GM19023 (cell line): Measurements from ENCODE around the gene TBRG4.

Experiments used
- ATAC-seq: cut with Tn5 transposase; IDR thresholded peaks from one replicate; pipeline ENCODE4 v1.9.1; 2021; ENCODE audit warnings: mild to moderate bottlenecking, moderate library complexity; ENCODE audit not compliant: unreplicated experiment

The TBRG4 gene

DNA sequence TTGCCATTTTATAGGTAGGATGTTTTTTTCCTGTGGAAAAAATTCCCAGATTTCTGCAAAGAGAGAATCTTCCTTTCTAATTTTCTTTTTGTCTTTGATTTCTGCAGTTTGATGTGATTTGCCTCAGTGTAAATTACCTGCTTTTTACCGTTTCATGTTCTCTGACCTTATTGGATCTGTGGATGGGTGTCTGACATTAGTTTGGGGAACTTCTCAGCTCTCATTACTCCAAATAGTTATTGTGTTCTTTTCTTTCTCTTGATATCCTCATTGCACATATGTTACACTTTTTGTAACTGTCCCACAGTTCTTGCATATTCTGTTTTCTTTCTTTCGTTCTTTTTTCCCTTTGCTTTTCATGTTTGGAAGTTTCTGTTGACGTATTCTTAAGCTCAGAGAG lies 51.2 kb downstream of the TBRG4 start:
- ATAC-seq = no peak

DNA sequence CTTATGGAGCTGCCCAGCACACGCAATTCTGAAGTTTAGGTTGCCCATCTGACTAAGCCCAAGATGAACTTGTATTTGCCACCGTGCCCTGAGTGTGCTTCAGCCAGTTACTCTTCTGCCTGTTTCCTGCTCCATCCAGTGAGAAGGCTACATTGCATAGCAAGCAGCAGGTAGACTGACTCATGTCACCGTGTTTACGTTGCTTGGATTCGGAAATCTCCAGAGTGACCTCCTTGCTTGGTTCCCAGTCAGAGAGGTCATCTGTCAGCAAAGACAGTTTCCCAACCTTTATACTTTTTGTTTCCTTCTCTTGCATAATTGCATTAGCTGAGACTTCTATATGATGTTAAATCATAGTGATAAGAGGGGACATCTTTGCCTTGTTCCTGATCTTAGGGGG lies 53.6 kb downstream of the TBRG4 start:
- no peak for ATAC-seq

DNA sequence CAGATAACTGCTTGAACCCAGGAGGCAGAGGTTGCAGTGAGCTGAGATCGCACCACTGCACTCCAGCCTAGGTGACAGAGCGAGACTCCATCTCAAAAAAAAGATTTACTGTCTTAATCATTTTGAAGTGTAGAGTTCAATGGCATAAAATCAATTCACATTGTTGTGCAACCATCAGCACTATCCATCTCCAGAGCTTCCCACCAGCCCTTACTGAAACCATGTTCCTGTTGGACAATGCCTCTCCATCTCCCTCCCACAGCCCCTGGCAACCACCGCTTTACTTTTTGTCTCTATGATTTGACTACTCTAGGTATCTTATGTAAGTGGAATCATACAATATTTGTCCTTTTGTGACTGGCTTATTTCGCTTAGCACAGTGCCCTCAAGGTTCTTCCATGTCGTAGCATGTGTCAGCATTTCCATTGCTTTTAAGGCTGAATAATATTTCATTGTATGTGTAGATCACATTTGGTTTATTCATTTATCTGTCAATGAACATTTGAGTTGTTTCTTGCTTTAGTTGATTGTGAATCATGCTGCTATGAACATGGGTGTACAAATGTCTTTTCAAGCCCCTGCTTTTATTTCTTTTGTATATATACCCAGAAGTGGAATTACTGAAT lies 55.8 kb downstream of the TBRG4 start:
- no peak for ATAC-seq

DNA sequence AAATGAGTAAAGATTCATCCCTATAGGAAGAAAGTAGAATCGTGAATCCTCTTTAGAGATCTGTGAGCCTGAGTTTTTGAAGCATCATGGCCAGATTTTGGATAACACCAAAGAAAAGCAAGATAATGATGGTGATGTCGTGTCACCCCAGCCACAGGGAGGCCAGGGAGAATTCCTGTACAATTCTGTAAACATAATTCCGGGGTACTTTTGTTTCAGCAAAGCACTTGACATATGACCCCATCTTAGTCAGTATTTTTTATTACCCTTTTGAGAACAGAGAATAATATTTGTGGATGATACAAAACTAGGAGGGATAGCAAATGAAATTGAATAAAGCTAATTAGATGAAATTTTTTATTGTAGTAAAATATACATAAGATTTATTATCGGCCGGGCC lies 56.5 kb downstream of the TBRG4 start:
- no peak for ATAC-seq

DNA sequence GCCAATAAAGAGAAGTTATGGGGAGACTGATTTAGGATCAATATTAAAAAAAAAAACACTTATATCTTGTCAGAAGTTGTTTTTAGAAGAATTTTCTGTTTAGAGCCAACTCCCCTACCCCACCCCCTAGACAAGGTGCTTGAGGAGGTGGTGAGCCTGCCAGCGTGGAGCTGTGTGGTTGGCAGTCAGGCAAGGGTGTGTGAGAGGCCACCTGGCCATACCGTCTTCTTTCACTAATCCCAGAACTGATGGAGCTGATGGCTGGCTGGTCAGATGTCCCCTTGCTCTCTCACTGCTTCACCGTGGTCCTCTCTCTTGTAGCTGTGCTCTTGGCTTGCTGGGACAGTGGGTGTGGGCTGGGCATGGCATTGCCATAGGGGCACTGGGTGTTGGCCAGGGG lies 57.1 kb downstream of the TBRG4 start:
- no peak for ATAC-seq

DNA sequence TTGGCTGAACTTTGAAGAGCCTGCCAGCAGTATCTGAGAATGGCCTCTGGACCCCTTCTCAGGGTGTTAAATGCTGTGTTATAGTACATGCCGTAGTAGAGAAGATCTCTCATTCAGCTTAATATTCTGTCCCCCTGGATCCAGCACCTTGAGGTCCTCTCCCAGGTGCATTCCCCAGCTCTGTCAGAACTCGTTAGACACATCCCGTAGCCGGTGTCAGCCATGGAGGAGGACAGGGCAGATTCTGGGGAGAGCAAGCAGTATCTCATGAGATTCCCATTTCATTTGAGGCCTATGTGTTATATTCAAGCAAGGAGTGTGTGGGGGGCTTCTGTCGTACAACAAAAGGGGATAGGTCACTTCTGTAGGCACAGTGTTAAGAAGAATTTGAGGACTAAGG lies 57.6 kb downstream of the TBRG4 start:
- no peak for ATAC-seq

DNA sequence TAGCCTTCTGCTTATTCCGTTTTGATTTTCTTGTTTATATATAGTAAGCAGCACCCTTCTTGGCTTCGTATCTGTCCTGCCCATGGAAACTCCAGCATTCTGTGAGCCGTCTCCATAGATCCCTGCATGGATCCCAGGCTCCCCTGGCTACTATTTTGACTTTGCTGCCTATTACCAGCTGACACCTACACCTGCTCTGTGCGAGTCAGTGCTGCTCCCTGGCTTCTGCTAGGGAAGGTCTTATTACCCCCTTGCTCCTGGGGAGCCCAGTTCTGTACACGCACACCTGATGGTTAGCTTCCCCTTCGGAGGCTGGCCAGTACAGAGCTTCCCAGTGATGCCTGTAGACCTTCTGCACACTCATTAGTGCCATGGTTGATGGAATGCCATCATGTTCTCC lies 58.1 kb downstream of the TBRG4 start:
- ATAC-seq = no peak

DNA sequence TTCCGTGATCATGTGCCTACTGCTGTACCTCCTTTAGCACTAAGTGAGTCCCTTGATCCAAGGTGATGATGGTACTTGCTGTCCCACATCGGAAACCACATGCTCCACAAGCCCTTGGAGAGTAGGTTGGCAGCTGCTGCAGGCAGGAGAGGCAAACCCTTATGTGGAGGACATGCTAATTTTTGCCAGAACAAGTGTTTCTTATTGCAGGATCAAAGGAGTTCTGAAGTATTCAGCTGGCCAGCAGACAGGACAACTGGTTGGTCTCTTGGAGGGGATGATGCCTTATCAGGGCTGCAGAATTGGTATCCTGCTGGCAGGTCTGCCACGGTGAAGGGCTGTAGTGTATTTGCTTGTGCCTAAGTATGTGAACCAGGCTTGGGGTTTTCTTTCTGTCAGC lies 59.5 kb downstream of the TBRG4 start:
- ATAC-seq = no peak

DNA sequence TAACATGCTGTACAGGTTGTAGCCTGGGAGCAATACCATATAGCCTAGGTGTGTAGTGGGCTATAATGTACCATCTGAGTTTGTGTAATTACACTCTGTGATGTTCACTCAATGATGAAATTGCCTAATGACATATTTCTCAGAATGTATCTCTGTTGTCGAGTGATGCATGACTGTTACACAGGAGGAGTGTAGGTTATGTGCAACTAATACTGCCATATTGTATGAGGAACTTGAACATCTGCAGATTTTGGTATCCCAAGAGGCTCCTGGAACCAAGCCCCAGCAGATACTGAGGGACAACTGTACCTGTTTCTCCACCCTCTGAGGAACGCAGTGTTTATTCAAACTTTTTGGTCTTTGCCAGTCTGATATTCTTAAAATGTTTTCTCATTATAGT lies 61.3 kb downstream of the TBRG4 start:
- ATAC-seq = no peak
